T1000 (cell line): Measurements from ENCODE around the gene TRIM28.
"Not testable (repeated sequence)": the region's sequence is repeated elsewhere in the genome, so short reads cannot be mapped to it uniquely, and the experiment has no call there.

ENCODE experiments used
- DNase-seq: peaks from one replicate; lab custom pipeline; 2025; ENCODE audit warnings: mixed read lengths; lab: John Stamatoyannopoulos, UW

TRIM28 gene

DNA sequence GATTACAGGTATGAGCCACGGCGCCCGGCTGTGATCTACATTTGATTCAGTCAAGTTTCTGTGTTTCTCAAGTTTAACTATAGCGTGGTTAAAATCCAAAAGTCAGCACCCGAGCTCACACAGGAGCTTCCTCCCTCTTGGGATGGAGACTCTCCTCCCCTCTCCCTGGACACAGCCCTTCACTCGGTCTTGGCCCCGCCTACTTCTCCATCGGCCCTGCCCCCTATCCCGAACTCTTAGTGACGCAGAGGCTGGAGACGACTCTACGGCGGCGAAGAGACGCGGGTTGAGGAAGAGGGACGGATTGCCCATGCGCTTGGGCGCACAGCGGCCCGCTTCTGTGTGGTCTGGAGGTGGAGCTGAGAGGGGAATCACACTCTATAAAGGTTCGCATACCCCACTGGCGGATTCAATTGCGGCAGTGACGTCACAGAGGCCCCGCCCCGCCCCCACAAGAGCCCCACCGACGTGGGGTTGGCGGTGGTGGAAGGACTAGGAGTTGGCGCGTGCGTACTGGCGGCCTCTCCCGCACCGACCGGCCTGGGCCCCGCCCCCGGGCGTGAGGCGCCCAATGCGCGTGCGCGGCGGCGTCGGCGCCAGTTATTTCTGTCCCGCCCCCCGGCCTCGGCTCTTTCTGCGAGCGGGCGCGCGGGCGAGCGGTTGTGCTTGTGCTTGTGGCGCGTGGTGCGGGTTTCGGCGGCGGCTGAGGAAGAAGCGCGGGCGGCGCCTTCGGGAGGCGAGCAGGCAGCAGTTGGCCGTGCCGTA is at the start of gene TRIM28:
TSS of gene TRIM28 (plus strand) at position 239 of the 765 bp plus-strand sequence. CDS start 694 bp downstream, outside the sequence.
- DNase-seq = no peak

- no peak for DNase-seq
Observed at GRCh38 chr19:58497634-58498170, 46.2 kb upstream of the TRIM28 start.

- no peak for DNase-seq
Observed at GRCh38 chr19:58498316-58499020, 45.4 kb upstream of the TRIM28 start.

DNA sequence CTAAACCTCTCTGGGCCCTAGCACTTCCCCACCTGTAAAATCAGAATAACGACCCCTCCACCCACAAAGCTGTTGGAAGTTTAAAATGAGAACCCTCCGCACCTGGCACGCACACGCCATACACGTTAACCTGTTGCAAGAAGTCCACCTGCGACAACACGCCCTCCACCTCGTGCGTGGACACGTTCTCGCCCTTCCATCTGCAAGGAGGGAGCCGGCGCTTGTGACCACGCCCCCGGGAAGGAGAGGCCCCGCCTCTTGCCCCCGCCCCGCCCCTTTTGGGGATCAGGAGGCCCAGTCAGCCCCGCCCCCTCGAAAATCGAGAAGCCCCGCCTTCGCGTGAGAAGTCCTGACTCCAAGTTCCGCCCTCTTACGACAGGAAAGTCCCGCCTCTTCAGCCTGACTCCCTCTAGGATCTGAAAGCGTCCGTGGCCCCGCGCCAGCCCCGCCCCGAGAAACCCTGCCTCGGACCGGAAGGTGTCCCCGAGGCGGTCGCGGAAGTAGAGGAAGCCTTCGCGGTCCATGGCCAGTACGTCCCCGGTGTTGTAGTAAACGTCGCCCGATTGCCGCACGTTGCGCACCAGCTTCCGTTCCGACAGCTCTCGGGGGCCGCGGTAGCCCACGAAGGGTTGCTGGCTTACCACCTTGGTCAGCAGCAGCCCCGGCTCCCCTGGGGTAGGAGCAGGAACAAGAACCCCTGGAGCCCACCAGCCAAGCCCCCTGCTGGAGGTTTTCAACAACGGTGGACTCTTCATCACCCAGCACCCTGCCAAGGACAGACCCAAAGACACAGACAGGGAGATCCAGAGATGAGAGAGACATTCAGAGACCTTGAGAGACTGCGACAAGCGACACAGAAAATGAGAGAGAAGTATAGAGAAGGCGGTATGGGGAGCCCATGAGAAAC is 44.6 kb upstream of the TRIM28 start:
- DNase-seq = peak; percentile 94

GRCh38 chr19:58500242-58500641 is 43.6 kb upstream of the TRIM28 start:
- DNase-seq = no peak

DNA sequence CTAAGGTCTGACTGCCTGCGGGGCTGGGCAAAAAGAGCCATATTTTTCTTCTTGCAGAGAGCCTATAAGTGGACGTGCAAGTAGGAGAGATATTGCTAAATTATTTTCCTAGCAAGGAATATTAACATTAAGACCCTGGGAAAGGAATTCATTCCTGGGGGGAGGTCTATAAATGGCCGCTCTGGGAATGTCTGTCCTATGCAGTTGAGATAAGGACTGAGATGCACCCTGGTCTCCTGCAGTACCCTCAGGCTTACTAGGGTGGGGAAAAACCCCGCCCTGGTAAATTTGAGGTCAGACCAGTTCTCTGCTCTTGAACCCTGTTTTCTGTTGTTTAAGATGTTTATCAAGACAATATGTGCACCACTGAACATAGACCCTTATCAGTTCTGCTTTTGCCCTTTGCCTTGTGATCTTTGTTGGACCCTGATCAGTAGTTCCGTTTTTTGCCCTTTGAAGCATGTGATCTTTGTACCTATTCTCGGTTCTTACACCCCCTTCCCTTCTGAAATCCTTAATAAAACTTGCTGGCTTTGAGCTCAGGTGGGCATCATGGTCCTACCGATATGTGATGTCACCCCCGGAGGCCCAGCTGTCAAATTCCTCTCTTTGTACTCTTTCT is 36.2 kb upstream of the TRIM28 start:
- not testable (repeated sequence) for DNase-seq

DNA sequence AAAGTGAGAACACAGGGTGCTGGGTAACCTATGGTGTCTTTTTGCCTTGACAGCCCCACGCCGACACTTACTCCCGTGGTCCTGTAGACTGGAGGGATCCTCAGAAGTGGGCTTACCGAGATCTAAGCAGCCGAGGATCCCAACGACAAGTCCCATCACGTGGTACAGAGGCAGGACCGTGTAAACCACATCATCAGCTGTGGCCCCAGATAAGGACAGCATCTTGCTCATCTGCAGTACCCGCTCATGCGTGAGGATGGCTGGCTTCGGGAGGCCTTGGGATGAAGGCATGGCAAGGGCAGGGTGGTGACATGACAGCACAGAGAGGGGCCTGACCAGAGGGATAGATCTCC is 34.2 kb upstream of the TRIM28 start:
- DNase-seq = no peak

DNA sequence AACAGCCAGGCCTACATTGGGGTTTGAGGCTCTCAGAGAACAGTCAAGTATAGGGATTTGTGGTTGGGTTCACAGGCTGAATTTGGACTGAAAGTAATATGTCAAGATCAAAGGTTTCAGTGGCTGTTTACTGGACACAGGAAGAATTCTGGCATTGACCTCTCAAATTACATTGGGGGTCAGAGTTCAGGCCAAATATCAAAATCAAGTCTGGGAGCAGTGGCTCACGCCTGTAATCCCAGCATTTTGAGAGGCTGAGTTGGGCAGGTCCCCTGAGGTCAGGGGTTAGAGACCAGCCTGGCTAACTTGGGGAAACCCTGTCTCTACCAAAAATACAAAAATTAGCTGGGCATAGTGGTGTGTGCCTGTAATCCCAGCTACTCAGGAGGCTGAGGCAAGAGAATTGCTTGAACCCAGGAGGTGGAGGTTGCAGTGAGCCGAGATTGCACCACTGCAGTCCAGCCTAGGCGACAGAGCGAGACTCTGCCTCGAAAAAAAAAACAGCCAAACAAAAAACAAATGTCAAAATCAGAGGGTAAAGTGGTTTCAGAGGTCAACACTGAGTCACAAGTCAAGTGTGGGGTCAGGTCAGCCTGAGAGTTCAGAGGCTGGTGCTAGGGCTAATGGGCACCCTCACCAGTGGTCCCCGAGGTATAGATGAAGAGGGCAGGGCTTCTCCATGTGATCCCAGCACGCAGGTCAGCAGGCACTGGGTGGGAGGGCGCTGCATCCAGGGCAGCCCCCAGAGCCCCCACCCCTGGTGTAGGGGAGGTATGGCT is 33.6 kb upstream of the TRIM28 start:
- DNase-seq = no peak

- no peak for DNase-seq
Observed at GRCh38 chr19:58511353-58512208, 32.3 kb upstream of the TRIM28 start, which contains the start of gene SLC27A5. Gene SLC27A5 (minus strand): TSS chr19:58511992. CDS start chr19:58511955, 37 bp downstream.

- DNase-seq = no peak
Observed at GRCh38 chr19:58513213-58513693, 30.6 kb upstream of the TRIM28 start.

- DNase-seq = no peak
Observed at GRCh38 chr19:58513694-58514563, 29.9 kb upstream of the TRIM28 start.

DNA sequence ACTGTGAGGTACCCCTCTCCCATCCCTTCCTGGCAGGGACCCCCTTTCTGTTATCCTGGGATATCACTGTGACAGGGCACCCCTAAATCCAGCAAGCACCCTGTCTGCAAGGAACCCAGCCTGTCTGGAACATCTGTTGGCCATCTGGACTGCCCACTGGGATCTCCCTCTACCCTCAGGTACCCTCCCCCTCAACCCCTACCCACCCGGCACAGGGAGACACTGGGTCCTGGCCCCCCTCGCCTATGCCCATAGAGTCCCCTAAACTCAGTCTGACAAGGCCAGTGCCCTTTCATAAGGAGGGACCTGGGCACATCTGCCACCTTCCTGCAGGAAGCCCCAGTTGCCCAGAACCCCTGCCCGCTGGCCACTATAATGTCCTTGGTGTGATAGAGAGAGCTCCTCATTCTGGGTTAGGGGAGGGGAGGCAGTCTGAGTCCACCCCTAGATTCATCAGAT is 29.3 kb upstream of the TRIM28 start:
- DNase-seq = no peak

DNA sequence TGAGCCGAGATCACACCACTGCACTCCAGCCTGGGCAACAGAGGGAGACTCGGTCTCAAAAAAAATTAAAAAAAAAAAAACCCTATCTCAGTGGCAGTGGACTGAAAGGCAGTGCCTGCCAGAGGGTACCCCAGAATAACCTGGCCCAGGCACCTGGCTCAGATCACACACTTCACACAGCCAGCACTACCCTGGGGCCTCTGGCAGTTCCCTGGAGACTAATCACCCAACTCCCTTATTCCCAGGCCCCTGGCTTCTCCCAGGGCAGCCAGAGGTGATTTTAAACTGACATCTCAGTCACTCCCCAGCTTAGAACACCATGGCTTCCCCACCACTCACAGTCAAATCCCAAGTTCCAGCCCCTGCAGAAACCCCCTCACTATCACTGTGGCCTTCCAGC is 28.6 kb upstream of the TRIM28 start:
- no peak for DNase-seq

GRCh38 chr19:58516246-58516836 is 27.5 kb upstream of the TRIM28 start:
- no peak for DNase-seq

GRCh38 chr19:58516964-58517833 is 26.7 kb upstream of the TRIM28 start:
- DNase-seq = no peak

GRCh38 chr19:58518256-58519086 is 25.4 kb upstream of the TRIM28 start:
- no peak for DNase-seq

- peak; percentile 29 for DNase-seq
Observed at GRCh38 chr19:58519087-58519354, 24.8 kb upstream of the TRIM28 start.
